ENCODE results near the gene KLHL12. TPM values are rescaled to one million over a fixed set of nuclear protein-coding genes. Genes with fewer than 3 reads are reported as not detected.
A peak's percentile ranks its signal among the peaks of the same experiment; 100 is the strongest.

KLHL12 gene
- 18.8 TPM for total RNA-seq
- long read RNA-seq, transcript KLHL12-203 (12 exons, 3,359 nt): major isoform, 41 of 46 reads
- long read RNA-seq, partial matches to known transcripts: 3 of 46 reads
- long read RNA-seq, other reads (novel, unspliced or antisense): 2 of 46 reads

DNA sequence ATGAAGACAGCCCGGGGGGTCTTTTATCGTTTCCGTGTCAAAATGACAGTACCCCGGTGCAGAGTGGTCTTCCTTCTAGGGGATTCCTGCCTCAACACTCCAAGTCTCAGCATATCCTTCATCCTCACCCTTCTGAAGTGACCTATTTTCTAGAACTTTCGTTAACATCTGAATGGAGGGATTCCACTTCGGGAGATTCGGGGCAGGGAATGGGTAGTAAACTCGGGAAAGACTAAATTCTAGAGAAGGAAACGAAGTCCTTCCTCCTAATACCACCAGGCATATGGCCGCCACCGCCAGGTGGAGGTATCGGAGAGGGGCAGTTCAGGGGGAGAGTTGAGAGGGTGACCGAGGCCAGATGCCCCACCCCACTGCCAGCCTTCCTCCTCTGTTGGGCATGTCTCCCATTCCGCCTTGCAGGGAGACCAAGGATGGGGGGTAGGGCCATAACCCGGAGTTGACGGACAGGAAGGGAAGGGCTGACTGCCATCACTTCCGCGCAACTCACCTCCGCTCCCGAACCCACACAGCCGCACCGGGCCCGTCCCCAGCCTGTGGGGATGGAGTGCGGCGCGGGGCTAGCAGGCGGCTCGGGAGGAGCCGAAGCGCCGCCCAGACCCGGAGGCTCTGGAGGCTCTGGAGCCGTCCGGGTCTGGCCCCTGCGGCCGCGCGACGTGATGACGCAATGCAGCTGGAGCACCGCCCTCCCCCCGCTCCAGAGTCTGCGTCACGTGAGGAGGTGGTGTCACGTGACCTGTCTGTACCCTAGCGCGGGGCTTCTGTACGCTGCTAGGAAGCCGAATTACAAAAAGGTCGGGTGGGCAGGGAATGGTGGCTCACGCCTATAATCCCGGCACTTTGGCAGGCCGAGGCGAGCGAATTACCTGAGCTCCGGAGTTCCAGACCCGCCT is at the start of gene KLHL12:
Gene KLHL12 (minus strand): TSS at position 654 of the 911 bp plus-strand sequence. CDS start 2,072 bp downstream, outside the sequence.
- DNase-seq (peak; percentile 98), ATAC-seq (peak; percentile 99)
- intact Hi-C loops (cut with micrococcal nuclease): loop anchor here (5.0 kb wide), 1 partner anchor 70 kb away; no protein-coding TSS in a partner anchor

GRCh38 chr1:202976633-202977032 is 49.6 kb upstream of the KLHL12 start:
- no peak for DNase-seq
- intact Hi-C loops (cut with micrococcal nuclease): no loop called here
- ATAC-seq: no peak

DNA sequence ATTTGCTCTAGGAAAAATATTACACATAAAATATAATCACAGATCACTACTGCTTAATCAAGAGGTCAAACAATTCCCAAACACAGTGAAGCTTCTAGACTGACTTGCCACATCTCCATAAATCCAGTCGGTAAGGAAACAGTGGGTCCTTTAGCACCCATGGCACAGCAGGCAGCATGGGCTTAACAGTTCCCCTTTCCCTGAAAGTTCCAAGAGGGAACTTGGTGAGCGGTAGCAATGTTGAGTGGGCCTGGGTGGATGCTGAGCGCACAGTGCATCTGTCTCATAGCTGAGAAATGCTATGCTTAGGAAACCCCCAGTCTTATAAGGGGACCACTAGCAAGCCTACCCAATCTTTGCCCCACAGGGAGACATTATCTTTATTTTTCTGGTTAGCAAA is 47.8 kb upstream of the KLHL12 start:
- intact Hi-C loops (cut with micrococcal nuclease): no loop called here
- no peak for ATAC-seq
- no peak for DNase-seq

DNA sequence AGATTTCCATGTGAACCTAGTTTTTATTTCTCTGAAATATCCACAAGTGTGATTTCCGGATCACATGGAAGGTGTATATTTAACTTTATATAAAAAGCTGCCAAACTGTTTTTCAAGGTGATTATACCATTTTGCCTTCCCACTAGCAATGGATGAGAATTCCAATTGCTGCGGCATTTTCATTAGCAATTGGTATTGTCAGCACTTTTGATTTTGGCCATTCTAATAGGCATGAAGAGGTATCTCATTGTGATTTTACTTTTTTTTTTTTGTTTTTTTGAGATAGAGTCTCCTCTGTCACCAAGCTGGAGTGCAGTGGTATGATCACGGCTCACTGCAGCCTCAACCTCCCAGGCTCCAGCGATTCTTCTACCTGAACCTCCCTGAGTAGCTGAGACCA is 45.0 kb upstream of the KLHL12 start:
- DNase-seq: no peak
- intact Hi-C loops (cut with micrococcal nuclease): no loop called here
- ATAC-seq: no peak

GRCh38 chr1:202968895-202969295 is 41.9 kb upstream of the KLHL12 start:
- DNase-seq: no peak
- peak; percentile 24 for ATAC-seq
- intact Hi-C loops (cut with micrococcal nuclease): no loop called here

GRCh38 chr1:202968351-202968750 is 41.3 kb upstream of the KLHL12 start:
- intact Hi-C loops (cut with micrococcal nuclease): no loop called here
- DNase-seq (no peak), ATAC-seq (no peak)

- ATAC-seq (no peak), DNase-seq (no peak)
- intact Hi-C loops (cut with micrococcal nuclease): no loop called here
Observed at GRCh38 chr1:202967684-202968281, 40.7 kb upstream of the KLHL12 start.

GRCh38 chr1:202966006-202966898 is 39.2 kb upstream of the KLHL12 start:
- DNase-seq (no peak), ATAC-seq (peak; percentile 1)
- intact Hi-C loops (cut with micrococcal nuclease): no loop called here

- DNase-seq (no peak), ATAC-seq (no peak)
- intact Hi-C loops (cut with micrococcal nuclease): no loop called here
Observed at GRCh38 chr1:202965422-202965821, 38.4 kb upstream of the KLHL12 start.

DNA sequence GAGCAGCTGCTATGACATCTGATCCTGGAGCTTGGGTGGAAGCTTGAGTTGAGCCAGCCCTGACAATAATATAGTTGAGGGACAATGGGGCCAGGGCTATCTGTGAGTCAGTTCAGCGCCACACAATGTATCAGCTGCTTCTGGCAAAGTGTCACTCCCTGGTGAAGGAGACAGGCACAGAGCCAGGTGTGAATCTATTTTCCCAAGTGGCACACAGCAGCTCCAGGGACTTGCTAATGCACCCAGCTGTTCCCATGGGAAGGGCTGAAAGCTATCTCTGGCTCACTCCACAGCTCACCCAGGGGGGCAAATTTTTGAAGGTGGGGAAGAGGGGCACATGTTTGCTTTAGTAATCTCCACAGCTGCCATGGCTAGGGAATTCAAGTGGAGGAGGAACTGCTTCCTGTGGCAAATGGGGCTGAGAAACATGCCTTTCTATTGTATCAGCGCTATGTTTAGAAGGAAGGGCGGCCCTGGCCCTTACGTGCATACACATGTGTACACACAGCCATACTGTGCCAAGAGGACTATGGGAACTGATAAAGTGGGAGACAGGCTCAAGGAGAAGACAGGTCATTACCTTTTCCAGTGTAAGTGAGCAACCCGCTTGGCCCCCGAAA is 37.9 kb upstream of the KLHL12 start:
- ATAC-seq (peak; percentile 69), DNase-seq (peak; percentile 57)
- intact Hi-C loops (cut with micrococcal nuclease): no loop called here

DNA sequence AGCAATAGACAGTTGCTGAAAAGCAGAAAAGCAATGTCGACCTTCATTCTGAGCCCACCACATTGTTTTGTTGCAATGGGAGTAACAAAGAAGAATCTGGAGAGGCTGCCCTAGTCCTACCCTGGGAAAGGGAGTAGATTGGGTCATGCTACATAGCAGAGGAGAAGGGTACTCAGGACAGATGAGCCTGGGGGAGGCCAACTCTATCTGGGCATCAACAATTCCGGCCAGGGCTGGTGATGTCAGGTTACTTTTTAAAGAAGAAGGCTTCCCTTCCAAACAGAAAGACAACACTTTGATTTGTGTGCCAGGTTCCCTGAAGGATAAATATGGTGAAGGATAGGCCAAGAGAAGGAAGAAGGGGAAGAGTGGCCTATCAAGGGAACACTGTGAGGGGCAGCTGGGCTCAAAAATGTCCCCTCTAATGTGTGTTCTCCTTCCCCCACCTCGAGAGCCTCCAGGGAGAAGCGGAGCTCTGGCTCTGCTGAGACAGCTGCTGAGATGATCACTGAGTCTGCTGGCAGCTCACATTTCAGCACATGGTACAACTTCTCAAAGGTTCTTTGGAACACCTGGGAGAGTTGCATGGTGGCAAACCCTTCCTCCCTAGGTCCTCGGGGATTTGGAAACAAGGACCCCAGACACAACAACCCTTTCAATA is 34.3 kb upstream of the KLHL12 start:
- intact Hi-C loops (cut with micrococcal nuclease): no loop called here
- ATAC-seq (no peak), DNase-seq (no peak)

DNA sequence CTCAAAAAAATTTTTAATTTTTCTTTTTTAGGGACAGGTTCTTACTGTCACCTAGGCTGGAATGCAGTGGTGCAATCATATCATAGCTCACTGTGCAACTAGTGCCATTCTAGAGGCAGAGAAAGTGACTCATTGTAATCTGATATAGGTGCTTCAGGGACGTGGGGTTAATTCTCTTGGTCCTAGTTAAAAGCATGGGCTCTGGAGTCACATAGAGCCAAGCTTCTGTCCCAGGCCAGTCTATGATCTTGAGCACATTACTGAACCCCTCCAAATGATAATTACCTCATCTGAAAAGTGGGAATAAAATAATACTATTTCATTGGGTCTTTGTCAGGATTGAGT is 32.2 kb upstream of the KLHL12 start:
- intact Hi-C loops (cut with micrococcal nuclease): no loop called here
- ATAC-seq (no peak), DNase-seq (no peak)

DNA sequence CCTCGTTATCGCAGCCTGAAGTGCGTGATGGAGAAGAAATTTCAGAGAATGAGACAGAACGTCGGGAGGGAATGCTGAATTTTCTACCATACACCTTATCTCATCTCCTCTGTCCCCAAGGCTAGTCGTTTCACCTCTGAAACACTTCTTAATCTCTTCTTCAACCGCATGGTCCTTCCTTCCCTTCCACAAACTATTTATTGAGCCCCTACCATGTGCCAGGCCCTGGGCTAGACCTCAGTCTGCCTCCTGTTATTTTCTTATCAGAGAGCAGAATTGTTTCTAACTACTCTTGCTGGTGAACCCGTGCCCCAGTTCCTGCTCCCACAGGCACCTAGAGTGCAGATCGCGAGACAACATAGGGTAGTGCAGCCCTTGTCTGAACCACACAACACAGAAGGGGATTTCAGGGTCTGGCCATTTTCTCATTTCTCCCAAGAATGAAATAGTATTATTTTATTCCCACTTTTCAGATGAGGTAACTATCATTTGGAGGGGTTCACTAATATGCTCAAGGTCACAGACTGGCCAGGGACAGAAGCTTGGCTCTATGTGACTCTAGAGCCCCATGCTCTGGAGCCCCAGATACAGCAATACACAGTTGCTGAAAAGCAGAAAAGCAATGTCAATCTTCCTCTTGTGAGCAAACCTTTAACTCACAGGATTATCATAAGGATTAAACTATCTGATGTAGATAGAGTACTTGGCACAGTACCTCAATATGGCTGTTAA is 31.7 kb upstream of the KLHL12 start:
- ATAC-seq (peak; percentile 10), DNase-seq (no peak)
- intact Hi-C loops (cut with micrococcal nuclease): no loop called here

GRCh38 chr1:202957733-202958543 is 30.9 kb upstream of the KLHL12 start, which contains the start of gene ADIPOR1:
TSS of gene ADIPOR1 (minus strand) at chr1:202958312. CDS start at chr1:202951070, 7,242 bp downstream.
- peak; percentile 95 for DNase-seq
- peak; percentile 98 for ATAC-seq
- intact Hi-C loops (cut with micrococcal nuclease): no loop called here

- no peak for ATAC-seq
Observed at GRCh38 chr1:202956969-202957368, 29.9 kb upstream of the KLHL12 start.

DNA sequence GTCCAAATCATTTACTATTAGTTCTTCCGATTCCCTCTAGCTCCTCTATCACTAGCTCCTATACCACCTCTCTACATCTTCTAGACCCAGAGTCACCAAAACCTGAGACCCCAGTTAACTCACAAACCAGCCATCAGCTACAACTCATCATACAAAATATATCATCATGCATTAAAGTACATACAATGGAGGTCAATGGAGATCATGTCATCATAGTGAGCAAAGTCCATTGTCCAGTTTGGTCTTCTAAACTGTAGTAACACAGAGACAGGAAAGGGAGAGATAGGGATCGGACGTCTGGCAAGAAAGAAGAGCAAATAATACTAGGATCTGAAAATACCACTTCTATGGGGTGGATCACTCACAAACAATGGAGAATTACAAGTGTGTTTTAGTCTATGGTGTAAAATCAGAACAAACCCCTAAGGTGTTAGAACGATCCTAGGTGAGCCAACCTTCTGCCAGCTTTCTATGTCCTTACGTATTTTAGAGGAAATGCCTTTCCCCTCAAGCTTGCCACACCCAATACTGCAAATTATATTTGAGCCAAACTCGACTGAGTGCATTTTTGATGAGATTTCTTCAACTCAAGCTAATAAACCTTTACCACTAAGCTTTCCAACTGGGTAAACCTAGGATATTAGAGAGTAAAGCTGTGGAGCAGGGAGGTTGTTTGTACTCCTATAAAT is 27.2 kb upstream of the KLHL12 start:
- ATAC-seq: no peak
- DNase-seq: no peak
- intact Hi-C loops (cut with micrococcal nuclease): no loop called here

More at GRCh38 chr1:202956969-202957368, 29.9 kb upstream of the KLHL12 start:
- DNase-seq: no peak
- intact Hi-C loops (cut with micrococcal nuclease): no loop called here

Measured in left ventricle myocardium superior (tissue), 1 donor.